Stimulated activated CD8-positive, alpha-beta memory T cell treated with anti-CD3 and anti-CD28 coated beads, Interleukin-4, amount 100 ng/mL, for 1 hour (primary cell): ENCODE measurements around the gene DOK5.

Experiments
- DNase-seq, 2 donors: peaks; one replicate each; pipeline ENCODE4 v3.0.0-alpha.2; 2020; ENCODE audit warnings: low read depth in 2 of 2, low spot score in 1 of 2

Gene DOK5

DNA sequence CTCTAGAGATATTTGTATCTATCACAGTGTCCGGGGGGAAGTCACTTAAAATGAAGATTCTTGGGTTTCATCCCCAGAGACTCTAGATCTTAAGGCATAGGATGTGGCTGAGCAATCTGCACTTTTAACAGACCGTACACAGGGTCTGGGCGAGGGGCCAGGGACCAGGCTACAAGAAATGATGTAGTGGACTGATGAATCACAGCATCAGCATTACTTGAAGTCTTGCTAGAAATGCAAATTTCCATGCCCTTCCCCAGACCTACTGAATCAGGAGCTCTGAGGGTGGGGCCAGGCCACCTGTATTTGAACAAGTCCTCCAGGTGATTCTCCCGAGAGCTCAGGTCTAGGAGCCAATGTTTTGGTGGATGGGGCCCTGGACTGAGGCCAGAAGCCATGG is 168.4 kb downstream of the DOK5 start:
- no peak for DNase-seq

DNA sequence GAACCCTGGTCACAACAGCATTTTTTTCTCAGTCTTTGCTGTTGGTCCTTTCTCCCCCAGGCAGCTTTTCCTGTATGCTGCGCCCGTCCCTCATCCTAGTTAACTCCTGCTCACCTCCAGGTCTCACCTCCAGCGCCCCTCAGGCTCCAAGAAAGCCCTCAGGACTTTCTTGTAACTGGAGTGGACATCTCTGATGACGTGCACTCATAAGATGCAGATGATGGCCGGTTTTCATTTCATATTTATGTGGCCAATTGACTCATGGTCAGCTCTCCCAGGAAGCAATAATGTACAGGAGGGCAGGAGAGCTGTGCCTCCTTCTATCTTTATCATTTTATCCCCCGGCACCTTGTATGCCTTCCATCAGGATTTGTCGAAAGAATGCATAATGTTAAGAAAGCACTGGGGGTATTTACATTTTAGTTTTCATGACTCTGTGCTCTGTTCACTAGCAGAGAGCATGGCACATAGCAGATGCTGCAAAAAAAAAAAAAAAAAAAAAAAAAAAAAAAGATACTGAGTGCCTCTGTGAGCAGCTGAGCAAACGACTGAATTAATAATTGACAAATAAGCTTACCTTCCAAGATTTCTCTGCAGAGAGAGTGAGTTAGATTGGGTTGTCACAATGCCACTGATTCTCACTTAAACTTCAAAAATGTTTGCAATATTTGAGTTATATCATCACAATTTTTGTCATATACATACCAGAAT is 170.2 kb downstream of the DOK5 start:
- DNase-seq, result no peak

DNA sequence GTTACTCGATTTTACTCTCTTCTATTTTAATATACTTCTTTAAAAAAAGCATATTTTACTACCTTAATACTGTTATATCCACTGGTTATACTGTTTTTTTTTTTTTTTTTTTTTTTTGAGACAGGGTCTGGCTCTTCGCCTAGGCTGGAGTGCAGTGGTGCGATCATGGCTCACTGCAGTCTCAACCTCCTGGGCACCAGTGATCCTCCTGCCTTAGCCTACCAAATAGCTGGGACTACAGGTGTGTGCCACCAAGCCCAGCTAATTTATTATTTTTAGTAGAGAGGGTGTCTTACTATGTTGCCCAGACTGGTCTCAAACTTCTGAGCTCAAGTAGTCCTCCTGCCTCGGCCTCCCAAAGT is 170.7 kb downstream of the DOK5 start:
- no peak for DNase-seq

DNA sequence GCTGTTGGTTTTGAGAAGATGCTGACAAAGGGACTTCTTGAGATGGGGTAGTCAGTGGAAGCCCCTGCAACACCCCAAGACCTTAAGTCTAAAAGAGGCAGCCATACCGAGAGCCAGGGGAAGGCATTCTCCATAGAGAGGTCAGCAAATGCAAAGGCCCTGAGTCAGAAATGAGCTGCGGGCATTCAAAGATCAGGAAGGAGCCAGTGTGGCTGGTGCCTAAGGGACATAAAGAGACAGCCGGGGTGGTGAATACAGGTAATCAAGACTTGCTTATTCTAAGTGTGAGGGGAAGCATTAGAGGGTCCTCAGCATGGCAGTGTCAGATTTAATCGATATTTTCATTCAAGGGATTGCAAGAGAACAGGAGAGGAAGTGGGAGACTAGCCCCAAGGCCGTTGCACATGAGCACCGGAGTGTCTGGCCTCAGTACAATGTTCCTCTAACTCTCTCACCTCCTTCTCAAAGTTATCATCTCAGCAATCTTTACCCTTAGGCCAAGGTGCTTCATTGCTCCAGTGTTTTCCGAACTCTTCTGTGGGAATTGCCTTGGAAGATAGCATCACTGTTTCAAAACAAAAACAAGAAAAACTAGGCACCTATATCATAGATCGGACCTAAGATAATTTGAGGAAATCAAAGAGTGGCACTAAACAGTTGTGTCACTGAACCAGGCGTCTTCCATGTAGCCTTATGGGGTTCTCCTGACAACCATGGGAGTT is 173.2 kb downstream of the DOK5 start:
- DNase-seq, result no peak

DNA sequence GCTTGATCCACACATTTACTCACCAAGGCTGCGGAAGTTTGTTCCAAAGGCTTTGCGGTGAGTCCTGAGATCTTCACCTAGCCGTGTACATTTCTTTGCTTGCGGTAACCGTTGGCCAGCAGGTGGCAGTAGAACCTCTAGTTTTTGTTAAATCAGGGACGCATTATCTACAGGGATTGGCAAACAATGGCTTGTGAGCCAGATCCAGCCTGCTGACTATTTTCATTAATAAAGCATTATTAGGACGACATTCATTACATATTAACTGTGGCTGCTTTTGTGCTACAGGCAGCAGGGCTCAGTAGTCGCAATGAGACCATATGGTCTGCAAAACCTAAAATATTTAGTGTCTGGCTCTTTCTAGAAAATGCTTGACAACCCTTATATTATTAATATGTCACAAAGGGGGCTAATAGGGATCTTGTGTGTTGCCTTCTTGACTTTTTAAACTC is 174.1 kb downstream of the DOK5 start:
- peak; percentile 2 to 3 for DNase-seq

DNA sequence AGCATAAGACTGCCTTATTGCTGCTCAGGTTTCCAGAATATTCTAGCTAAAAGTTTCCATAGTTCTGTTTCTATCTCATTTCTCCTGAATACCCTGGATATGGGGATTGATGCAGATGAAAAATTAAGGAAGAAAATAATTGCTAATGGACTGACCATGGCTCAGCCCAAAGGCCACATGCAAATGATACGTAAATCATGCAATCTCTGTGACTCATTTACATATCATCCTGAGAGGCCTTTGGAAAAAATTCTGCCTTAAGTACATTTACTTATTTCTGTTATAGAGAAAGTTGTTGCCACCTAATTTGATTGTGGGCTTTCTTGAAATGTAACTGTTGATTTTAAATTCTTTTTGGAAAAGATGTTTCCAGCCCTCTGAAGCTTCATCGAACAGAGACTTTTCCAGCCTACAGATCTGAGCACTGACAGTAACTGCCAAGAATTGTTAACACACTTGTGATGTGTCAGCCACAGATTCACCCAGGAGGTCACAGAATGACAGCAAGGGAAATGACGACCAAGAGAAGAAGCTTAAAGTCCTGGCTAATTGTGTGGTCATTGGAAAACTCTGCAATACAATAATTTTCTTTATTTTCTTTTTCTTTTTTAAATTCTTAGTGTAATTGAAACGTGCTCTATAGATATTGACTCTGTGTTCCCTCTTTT is 174.8 kb downstream of the DOK5 start:
- DNase-seq, result no peak

DNA sequence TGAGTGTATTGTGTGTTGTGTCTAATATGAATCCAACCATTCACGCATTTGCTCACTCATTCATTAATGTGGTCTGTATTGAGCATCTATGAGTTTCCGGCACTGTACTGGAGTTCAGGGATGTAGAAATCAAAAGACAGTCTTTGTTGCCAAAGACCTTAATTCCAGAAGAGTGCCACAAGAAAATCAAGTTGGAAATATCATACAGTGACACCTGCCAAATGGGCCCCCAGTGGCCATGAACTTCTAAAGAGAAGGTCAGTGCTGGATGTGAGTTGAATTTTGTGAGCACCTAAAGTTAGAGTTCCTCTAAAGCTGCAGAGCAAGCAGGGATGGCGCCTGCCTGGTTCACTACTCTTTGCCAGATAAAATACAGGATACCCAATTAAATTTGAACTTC is 175.9 kb downstream of the DOK5 start:
- no peak for DNase-seq

DNA sequence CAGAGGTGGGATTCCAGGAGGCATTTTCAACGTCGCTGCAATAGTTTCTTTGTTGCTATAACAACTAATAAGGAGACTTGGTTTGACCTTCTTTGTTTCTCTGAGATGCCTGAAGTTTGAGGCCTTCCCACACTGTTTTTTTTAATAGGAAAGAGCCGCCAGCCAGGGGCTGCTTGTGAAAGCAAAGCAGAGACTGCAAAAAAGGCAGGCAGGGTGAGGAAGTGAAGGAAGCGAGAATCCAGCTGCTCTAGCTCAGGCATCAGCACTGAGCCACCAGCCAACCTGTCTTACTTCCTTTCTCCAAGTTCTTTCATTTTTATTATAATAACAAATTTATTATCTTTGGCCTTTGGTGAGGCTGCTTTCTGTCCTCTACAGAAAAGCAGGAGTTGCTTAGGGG is 179.1 kb downstream of the DOK5 start:
- no peak for DNase-seq

DNA sequence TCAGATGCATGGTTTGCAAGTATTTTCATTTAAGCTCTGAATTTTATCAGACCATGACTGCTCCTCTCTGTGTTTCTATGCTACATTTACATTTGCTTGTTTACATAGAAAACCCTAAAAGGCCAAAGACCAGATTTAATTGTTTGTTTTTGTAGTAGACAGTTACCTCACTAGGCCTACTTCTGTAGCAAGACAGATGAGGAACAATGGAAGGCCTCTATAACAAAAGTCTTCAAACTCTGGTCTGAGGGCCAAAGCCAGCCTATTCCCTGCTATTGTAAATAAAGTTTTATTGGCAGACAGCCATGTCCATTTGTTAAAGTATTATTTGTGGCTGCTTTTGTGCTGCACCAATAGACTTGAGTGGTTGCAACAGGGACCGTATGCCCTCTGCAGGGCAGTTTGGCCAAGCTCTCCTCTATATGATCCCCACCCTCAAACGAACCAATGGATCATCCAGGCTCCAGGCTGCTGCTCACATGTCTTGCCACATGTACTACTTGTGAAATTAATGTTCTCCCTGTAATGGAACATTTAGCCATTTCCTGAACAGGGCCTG is 182.0 kb downstream of the DOK5 start:
- no peak for DNase-seq

DNA sequence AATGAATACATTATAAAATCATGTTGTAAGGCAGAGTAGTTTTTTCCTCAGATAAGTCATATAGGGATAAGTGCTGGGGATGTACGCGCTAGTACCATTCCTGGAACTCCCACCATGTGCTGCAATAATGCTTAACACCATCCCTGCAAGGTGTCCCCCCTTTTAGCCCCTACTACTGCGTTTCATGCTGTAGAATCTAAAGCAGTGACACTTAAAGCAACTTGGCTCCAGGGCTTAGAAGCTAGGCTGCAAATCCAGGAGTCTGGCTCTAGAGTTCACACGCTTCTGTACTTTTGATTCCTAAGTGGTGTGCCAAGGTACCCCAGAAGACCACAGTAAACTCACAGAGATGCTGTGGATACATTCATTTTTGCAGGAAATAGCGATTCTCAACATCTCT is 183.1 kb downstream of the DOK5 start:
- DNase-seq, result no peak

DNA sequence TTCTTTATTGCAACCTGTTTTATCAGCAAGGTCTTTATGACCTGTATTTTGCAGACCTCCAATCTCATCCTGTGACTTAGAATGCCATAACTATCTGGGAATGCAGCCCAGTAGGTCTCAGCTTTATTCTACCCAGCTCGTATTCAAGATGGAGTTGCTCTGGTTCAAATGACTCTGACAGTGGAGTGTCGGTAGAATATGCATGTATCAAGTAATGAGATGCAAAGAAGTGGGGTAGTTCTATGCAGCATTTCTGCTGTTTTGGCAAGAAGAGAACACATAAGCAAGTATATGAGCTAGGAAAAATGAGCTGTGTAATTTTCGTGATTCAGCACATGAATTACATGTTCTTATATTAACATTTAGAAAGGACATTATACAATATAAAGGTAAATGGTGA is 185.9 kb downstream of the DOK5 start:
- no peak for DNase-seq

DNA sequence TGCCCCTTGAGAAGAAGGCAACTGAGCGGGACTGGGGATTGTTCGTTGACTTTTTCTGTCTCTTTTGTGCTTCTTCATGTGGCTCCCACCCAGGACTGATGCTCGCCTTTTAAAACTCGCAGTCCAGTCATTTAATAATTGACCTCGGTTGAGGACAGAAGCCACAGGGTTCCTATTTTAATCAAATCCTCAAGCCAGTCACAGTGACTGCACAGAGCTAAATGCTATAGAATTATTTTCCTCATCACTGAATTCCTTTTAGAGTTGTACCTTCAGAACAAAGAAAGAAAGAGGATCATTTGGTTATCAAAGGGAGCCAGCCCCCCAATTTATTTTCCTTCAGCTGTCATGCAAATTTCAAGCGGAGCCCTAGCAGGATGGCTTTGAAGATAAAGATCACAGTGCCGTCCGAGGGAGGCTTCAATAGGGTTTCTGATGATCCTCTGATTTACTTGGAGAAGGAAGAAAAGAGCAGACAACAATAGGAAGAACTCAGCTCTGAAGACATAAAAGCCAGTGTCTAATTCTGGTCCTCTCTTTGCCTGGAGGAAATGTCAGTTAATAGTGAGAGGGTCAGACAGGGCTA is 186.6 kb downstream of the DOK5 start:
- DNase-seq, result no peak

DNA sequence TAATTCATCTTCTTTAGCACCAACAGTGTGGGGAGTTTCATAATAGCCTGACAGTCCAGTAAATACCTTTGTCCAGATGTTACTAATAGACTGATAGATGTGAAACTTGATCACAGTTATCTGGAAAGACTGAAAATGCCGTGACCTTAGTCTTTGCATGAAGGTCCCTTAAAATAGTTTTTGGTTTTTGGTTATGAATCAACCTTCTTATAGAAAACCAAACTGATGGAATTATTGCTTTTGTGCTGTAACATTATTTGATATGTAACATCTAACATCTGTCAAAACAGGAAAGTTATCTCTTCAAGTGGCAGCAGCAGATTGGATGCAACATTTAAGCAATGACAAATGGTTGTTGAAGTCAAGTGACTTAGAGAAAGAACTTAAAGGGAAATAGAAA is 190.4 kb downstream of the DOK5 start:
- DNase-seq, result no peak

DNA sequence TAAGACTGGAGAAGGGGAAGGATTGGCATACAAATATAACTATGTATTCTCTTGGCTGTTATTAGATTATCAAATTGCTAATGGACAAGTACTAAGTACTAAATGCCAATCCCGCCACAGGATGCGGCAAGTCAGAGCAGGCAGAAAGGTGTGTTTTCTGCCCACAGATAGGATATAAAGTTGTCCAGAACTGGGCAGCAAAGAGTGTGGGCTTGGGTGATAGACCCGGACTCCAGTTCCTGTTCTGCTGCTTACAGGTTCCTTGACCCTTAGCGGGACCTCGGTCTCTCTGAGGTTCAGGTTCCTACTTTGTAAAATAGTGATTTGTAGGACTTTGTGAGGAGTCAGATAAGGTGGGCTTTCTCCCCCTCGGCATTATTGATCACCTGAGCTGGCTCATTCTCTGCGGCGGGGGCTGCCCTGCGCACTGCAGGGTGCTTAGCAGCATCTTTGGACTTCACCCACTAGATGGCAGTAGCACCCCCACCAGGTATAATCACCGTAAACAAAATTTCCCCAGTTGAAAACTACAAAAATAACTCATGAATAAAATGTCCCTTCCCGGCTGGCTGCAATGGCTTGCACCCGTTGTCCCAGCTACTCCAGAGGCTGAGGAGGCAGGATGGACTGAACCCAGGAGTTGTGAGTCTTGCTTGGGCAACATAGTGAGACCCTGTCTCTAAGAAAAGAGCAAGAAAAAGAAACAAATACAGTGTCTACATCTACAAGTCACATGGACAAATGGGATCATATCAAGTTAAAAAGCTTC is 193.1 kb downstream of the DOK5 start:
- no peak for DNase-seq

DNA sequence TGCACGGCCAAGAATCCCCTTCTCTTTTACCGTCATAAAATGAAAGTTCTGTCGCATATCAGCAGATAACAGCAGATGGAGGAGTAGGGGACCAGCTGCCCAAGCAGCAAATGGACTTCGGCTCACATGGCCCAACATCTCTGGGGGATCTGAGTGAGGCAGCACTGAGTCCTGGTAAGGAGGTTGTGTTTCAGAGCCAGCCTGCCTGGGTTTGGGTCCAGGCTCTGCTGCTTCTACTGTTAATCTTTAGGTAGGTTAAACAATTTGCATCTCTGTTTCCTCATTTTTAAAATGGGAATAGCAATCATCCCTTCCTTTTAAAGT is 193.6 kb downstream of the DOK5 start:
- DNase-seq, result no peak

DNA sequence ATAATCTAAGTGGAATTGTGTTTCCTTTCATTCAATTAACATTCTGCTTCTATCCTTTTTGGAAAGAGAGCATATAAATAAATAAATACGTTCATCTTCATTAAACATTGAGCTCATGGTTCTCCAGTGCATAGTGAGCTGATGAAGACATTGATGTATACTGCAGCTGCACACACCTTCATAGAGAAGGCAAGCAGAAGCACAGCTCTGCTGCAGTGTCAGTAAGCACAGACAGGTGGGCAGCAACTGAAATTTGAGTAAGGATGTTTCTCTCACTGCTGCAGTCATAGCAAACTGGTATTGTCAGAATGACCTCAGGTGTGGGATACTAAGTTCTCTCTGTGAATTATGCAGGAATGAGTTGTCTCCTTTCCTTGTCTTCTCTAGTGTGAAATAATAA is 202.9 kb downstream of the DOK5 start:
- no peak for DNase-seq

DNA sequence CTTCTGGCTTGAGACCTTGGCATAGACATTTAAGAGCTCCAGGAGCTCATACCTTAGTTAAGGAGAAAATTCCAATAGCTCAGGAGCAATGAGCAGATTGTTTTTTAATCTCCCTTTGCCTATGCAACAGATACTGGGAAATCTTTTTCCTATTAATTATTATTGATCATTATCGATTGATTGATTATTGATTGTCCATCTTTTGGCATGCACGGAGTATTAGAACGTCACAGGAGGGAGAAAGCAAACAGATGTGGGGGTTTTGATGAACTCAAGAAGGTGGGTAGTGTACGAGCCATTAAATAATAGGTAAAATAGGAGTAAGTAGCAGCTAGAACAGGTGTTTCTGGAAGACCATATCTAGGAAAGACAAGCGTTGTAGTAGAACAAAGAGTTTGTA is 205.0 kb downstream of the DOK5 start:
- DNase-seq, result no peak

DNA sequence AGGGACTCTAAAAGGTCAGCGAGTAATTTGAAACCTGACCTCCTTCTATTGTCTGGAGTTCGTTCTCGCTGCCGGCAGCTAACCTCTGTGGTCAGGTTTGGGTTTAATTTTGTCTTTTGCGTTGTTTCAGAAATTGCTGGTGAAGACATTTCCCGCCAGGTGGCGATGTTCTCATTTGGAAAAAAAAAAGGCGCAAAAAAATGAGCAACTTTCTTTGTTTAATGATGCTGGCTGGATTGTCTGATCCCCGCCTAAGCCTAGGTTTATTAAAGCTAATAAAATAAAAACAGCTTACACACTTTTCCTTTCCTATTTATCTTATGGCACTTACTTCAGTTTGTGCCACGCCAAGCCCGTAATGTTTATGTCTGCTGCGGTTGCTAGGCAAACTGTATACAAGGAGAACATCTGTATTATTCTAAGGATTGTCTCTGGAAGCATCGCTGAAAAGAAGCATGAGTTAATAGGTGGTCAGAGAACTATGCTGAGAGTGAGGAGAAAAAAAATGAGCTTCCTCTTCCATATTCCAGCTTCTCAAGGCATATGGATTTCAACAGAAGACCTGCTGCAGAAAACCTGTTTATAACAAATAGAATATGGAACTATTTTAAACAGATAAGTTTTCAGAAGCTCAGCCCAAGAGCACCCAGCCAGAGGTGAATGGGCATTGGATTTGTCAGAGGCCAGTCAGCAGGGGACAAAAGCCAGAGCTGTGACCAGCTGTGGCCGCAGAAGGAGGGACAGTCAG is 205.7 kb downstream of the DOK5 start:
- DNase-seq, result no peak

DNA sequence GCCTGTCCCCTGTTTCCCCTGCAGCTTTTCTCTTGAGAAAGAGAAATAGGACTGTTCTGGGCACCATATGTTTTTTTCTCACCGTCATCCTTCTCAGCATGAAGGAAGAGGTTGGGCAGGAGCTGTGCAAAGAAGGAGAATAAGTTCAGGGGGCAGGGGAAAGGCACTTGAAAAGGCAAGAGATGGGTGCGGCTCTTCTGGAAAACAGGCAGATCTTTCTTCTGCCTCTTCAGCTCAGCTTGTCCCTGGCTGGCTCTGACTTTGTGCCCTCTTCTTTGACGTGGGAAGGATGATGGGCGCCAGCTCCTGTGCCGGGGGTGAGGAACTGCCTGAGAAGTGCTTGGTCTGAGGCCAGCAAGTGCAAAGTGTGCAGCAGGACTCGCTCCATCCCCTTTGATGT is 206.5 kb downstream of the DOK5 start:
- no peak for DNase-seq

DNA sequence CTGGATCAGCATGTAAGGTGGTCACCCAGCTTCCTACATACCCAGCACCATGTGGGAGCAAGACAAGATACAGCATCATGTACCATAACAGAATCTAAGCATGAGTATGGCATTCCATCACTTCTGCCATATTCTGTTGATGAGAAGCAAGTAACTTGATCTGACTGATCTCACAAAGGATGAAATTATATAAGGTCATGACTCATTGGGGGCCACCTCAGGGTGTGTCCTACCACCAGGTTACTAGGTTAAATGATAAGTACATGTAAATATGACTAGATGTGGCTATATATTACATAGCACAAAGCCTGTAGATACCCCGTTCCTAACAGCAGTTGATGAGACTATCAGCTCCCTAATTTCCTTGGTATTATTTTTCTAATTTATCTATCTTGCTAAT is 213.1 kb downstream of the DOK5 start:
- DNase-seq, result no peak

DNA sequence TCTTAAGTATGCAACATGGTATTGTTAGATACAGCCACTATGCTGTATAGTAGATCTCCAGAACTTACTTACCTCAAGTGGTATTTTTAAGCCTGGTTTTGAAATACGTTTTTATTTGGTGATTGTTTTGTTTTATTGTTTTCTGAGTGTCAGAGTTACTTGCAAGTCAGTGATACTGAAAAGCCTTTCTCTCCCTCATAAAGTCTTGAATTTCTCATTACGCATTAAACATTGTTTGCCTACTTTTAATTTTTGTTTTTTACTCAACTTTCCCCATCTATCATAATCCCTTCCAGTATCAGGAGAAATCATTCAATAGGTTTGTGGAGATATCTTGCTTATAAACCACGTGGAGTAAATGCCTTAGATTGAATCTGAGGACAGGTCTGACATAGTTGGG is 214.9 kb downstream of the DOK5 start:
- DNase-seq, result no peak
